Measurements from ENCODE around the gene WDR41.

DNA sequence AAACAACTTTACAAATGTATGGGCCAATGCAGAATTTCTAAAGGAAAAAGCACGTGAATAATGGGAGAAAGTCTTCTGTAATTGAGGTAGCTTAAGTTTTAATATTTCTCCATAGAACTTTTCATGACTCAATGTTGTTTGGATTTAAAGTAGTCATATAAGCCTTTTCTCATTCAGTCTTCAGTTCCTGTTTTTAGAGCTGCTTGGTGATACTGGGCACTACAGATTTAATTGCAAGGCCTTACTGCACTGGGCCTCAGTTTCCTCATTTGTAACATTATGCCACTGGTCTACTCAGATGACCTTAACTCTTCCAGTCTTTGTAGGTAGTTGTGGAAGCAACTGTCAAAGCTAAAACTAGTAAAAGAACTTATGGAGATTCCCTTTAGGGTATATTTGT lies 60.4 kb downstream of the WDR41 start:
- TF ChIP-seq CTCF (IDR thresholded peaks at IDR 0.05; ENCODE audit: low read depth, low read length) (no peak), EZH2phosphoT487 (IDR thresholded peaks at IDR 0.05; ENCODE audit: low read depth) (no peak)

Measured in OCI-LY3 (cell line).